ENCODE data around the gene SLC22A31. TPM values are rescaled to one million over a fixed set of nuclear protein-coding genes. Genes with fewer than 3 reads are reported as not detected.

SLC22A31 gene
- total RNA-seq, 1 donor from 2014 or later, result 2.3 TPM

DNA sequence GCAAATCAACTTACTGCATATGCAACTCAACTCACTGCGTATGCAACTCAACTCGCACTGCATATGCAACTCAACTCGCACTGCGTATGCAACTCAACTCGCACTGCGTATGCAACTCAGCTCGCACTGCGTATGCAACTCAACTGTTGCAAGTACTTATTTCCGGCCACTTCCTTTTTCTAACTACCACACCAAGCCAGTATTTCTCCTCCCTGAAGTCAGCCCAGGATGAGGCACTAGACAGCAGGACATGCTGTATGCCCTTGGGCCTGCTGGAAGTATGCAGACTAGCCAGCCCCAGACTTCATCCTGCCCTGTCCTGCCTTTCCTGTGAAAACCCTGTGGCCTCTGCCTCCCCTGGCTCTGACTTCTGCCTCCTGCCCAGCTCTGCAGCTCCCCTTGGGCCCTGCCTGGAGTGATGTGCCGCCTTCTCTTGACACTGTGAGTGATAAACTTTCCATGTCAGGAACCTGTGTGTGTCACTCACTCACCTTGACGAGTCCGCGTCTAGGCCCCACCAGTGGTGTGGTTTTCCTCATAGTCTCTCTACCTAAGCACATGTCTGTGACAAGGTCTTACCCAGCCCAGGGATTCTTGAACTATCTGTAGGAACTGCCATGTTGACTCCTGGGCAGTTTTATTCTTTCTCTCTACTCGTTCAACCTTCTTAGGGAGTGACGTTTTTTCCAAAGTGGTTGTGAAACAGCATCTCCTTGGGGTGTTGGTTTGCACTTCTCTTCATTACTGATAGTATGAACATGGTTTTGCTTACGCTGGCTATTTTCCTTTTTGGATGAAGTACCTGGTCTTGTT, 33.5 kb upstream of the SLC22A31 start:
- Mint-ChIP-seq H3K9me3 (peaks cover 12% of the 10 kb centered on the region), H3K27me3 (no peaks in the 10 kb centered on the region), H3K4me3 (no peak overlapping the region), H3K27ac (no peak overlapping the region), H3K4me1 (peaks cover 2% of the 10 kb centered on the region), H3K36me3 (ENCODE audit: low read depth) (peaks cover 52% of the 10 kb centered on the region)
- intact Hi-C loops (cut with micrococcal nuclease), result no loop called here
- DNase-seq, result no peak

DNA sequence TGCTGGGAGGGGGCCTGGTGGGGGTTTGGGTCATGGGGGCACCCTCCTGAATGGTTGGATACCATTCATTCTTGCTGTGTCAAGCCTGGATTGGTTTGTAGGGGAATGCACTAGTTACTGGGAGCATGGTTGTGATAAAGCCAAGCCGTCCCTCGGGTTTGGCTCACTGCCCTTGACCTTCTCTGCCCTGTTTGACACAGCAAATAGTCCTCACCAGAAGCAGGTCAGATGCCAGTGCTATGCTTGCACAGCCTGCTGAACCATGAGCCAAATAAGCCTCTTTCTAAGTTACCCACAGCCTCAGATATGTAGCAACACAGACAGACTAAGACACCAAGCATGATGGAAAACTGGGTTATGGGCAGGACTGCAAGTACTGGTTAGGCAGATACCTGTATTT, 31.8 kb upstream of the SLC22A31 start:
- DNase-seq, result no peak
- Mint-ChIP-seq H3K4me3 (no peak overlapping the region), H3K27ac (no peak overlapping the region), H3K9me3 (peaks cover 23% of the 10 kb centered on the region), H3K4me1 (peaks cover 2% of the 10 kb centered on the region), H3K27me3 (no peaks in the 10 kb centered on the region), H3K36me3 (ENCODE audit: low read depth) (peaks cover 70% of the 10 kb centered on the region)
- intact Hi-C loops (cut with micrococcal nuclease), result no loop called here

- Mint-ChIP-seq H3K4me1 (peaks cover 2% of the 10 kb centered on the region), H3K27me3 (no peaks in the 10 kb centered on the region), H3K4me3 (no peak overlapping the region), H3K36me3 (ENCODE audit: low read depth) (peaks cover 86% of the 10 kb centered on the region), H3K9me3 (peaks cover 33% of the 10 kb centered on the region), H3K27ac (no peak overlapping the region)
- DNase-seq, result no peak
- intact Hi-C loops (cut with micrococcal nuclease), result no loop called here
Observed at GRCh38 chr16:89230255-89230654, 29.9 kb upstream of the SLC22A31 start.

GRCh38 chr16:89224665-89225064, 24.3 kb upstream of the SLC22A31 start:
- DNase-seq, result no peak
- Mint-ChIP-seq H3K4me3 (no peak overlapping the region), H3K27ac (no peak overlapping the region), H3K9me3 (peaks cover 22% of the 10 kb centered on the region), H3K36me3 (ENCODE audit: low read depth) (peaks cover 74% of the 10 kb centered on the region), H3K4me1 (peaks cover 2% of the 10 kb centered on the region), H3K27me3 (no peaks in the 10 kb centered on the region)
- intact Hi-C loops (cut with micrococcal nuclease), result no loop called here

DNA sequence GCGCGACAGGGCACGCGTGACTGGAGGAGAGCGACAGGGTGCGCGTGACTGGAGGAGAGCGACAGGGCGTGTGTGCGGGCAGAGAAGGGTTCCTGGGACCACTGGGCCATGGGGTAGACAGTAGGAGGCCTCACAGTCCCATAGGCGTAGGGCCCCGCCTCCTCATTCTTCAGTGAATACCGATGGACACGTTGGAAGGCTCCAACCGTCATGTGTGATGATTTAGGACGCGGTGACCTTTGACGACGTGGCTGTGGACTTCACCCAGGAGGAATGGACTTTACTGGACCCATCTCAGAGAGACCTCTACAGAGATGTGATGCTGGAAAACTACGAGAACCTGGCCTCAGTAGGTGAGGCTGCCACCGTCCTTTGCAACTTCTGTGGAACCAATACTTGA, 22.6 kb upstream of the SLC22A31 start:
- peaks cover 16% of the 10 kb centered on the region for H3K9me3 Mint-ChIP-seq
- intact Hi-C loops (cut with micrococcal nuclease), result no loop called here
- H3K27me3 Mint-ChIP-seq, result no peaks in the 10 kb centered on the region
- no peak overlapping the region for H3K27ac Mint-ChIP-seq
- peaks cover 59% of the 10 kb centered on the region for H3K36me3 Mint-ChIP-seq (ENCODE audit: low read depth)
- H3K4me3 Mint-ChIP-seq, result no peak overlapping the region
- no peak for DNase-seq
- peaks cover 10% of the 10 kb centered on the region for H3K4me1 Mint-ChIP-seq

DNA sequence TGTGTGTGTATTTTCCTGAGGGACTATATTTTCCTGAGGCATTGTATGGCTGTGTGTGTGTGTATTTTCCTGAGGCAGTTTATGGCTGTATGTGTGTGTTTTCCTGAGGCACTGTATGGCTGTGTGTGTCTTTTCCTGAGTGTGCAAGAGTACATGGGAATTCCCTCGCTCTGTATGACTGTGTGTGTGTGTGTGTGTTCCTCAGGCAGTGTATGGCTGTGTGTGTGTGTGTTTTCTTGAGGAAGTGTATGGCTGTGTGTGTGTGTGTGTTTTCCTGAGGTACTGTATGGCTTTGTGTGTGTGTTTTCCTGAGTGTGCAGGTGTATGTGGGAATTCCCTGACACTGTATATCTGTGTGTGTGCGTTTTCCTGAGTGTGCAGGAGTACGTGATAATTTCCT, 21.3 kb upstream of the SLC22A31 start:
- Mint-ChIP-seq H3K27me3 (no peaks in the 10 kb centered on the region), H3K9me3 (peaks cover 7% of the 10 kb centered on the region), H3K36me3 (ENCODE audit: low read depth) (peaks cover 46% of the 10 kb centered on the region), H3K27ac (no peak overlapping the region), H3K4me1 (peaks cover 12% of the 10 kb centered on the region), H3K4me3 (no peak overlapping the region)
- DNase-seq, result no peak
- intact Hi-C loops (cut with micrococcal nuclease), result no loop called here

- Mint-ChIP-seq H3K27me3 (peaks cover 2% of the 10 kb centered on the region), H3K36me3 (ENCODE audit: low read depth) (peaks cover 24% of the 10 kb centered on the region), H3K4me1 (peaks cover 16% of the 10 kb centered on the region), H3K27ac (peak overlapping the region; percentile 6), H3K4me3 (peak overlapping the region; percentile 58), H3K9me3 (no peaks in the 10 kb centered on the region)
- DNase-seq, result no peak
- intact Hi-C loops (cut with micrococcal nuclease), result loop anchor here (5.0 to 10.0 kb wide), 3 partner anchors 125 to 472 kb away; partner anchors contain the start of genes ACSF3 and APRT
Observed at GRCh38 chr16:89219365-89219764, 19.0 kb upstream of the SLC22A31 start.

DNA sequence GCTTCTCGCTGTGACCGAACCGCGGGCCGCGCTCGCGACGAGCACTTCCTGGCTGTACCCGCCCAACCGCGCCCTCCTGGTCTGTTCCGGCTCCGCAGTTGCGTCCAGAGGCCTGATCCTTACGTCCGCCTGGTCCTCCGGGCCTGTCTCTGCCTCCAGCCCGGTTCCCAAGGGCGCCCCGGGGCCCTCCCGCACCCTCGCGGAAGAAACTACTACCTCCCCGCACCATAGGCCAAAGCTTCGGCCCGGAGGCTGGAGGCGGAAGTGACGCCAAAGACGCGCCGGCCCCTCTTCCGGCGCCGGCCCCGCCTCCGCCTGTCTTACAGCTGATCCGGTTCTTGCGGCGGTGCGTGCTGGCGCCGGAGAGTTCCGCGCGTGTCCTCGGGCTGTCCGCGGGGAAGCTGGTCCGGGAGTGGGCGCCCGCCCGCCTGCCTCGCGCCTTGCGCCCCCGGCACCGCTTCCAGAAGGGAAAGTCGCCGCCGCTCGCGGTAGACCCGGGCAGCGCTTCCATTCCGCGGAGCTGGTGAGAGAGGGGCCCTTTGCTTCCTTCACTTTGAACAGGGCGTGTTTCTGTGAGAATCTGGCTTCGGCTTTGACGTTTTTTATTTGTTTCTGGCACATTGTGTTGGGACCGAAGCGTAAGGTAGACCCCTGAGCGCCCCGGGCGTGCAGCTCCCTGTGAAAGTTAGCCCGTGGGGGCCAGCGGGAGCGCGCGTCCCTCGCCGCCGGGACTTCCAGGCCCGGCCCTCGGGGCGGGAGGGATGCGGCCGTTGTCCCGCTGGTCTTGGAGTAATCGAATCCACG, 17.3 kb upstream of the SLC22A31 start, which contains the start of gene ZNF778:
TSS of gene ZNF778 (plus strand) at position 316 of the 804 bp plus-strand sequence. CDS start 3,425 bp downstream, outside the sequence.
- peak within 1 kb of the TSS; percentile 40 for H3K27ac Mint-ChIP-seq
- DNase-seq, result peak; percentile 96
- peaks cover 2% of the 10 kb centered on the region for H3K27me3 Mint-ChIP-seq
- H3K36me3 Mint-ChIP-seq (ENCODE audit: low read depth), result peaks cover 12% of the 10 kb centered on the region
- peak within 1 kb of the TSS; percentile 92 for H3K4me3 Mint-ChIP-seq
- H3K4me1 Mint-ChIP-seq, result peaks cover 16% of the 10 kb centered on the region
- intact Hi-C loops (cut with micrococcal nuclease), result loop anchor here (1.0 to 10.0 kb wide), 5 partner anchors 23 to 470 kb away; partner anchors contain the start of genes ACSF3, APRT and SPG7
- no peaks in the 10 kb centered on the region for H3K9me3 Mint-ChIP-seq

DNA sequence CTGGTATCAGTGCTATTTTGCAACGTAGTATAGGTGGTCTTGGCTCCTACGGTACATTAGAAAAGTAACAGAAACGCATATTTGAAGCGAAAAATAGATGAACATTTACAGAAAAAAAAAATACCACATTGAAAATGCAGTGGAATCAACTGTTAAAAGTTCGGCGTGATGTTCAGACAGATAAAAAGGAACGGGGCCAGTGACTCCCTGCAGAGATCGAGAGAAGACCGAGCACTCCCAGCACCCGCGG, 16.7 kb upstream of the SLC22A31 start:
- DNase-seq, result no peak
- intact Hi-C loops (cut with micrococcal nuclease), result loop anchor here (1.0 to 10.0 kb wide), 5 partner anchors 23 to 470 kb away; partner anchors contain the start of genes ACSF3, APRT and SPG7
- Mint-ChIP-seq H3K9me3 (no peaks in the 10 kb centered on the region), H3K4me1 (peaks cover 16% of the 10 kb centered on the region), H3K4me3 (peak overlapping the region; percentile 92), H3K27me3 (peaks cover 2% of the 10 kb centered on the region), H3K27ac (peak overlapping the region; percentile 40), H3K36me3 (ENCODE audit: low read depth) (peaks cover 7% of the 10 kb centered on the region)

DNA sequence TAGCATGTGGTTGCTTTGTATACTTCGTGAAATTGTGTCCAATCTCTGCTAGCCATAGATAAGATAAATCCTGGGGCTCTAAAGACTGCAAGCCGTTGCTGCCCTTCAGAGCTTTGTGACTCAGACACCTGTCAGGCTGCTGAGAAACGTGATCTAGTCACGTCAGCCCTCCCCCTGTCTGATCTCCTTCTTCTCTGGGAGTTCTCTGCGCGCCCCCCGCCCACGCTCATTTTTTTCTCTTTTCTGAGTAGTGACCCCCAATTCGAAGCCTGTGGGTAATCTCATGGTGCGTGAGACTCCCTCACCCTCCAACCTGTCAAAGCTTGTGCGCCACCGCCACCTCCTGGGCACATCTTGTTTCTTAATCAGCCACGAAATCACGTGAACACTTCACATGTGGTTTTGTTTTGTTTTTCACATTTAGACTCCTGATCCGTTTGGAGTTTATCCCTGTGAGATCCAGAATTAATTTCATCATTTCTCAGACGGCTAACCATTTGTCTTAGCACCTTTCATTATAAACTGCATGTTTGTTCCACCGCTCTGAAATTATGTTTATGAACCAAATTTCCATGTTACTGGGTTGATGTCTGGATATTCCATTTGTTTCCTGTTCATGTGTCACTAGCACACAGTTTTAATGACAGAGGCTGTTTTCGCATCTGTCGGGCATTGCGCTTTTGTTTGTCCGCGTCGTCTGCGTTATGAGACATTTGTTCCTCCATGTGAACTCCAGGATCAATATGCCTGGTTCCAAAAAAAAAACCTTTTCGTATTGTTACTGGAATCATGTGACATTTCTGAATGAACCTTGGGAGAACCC, 16.2 kb upstream of the SLC22A31 start:
- H3K4me3 Mint-ChIP-seq, result peak overlapping the region; percentile 92
- peak; percentile 94 for DNase-seq
- intact Hi-C loops (cut with micrococcal nuclease), result loop anchor here (1.0 to 10.0 kb wide), 8 partner anchors 24 to 469 kb away; partner anchors contain the start of genes ACSF3, APRT, CDH15 and SPG7
- H3K36me3 Mint-ChIP-seq (ENCODE audit: low read depth), result peaks cover 3% of the 10 kb centered on the region
- no peaks in the 10 kb centered on the region for H3K9me3 Mint-ChIP-seq
- H3K27me3 Mint-ChIP-seq, result peaks cover 2% of the 10 kb centered on the region
- peak overlapping the region; percentile 40 for H3K27ac Mint-ChIP-seq
- peaks cover 16% of the 10 kb centered on the region for H3K4me1 Mint-ChIP-seq

- no peak for DNase-seq
- intact Hi-C loops (cut with micrococcal nuclease), result loop anchor here (10.0 kb wide), 1 partner anchor 116 kb away; the partner anchor contains the start of gene ACSF3
- Mint-ChIP-seq H3K27ac (no peak overlapping the region), H3K4me1 (no peaks in the 10 kb centered on the region), H3K27me3 (peaks cover 1% of the 10 kb centered on the region), H3K36me3 (ENCODE audit: low read depth) (no peaks in the 10 kb centered on the region), H3K4me3 (no peak overlapping the region), H3K9me3 (no peaks in the 10 kb centered on the region)
Observed at GRCh38 chr16:89210904-89211515, 10.7 kb upstream of the SLC22A31 start.

GRCh38 chr16:89210165-89210903, 10.0 kb upstream of the SLC22A31 start:
- Mint-ChIP-seq H3K27ac (no peak overlapping the region), H3K9me3 (no peaks in the 10 kb centered on the region), H3K4me3 (no peak overlapping the region), H3K4me1 (no peaks in the 10 kb centered on the region), H3K36me3 (ENCODE audit: low read depth) (no peaks in the 10 kb centered on the region), H3K27me3 (peaks cover 1% of the 10 kb centered on the region)
- no peak for DNase-seq
- intact Hi-C loops (cut with micrococcal nuclease), result loop anchor here (10.0 kb wide), 1 partner anchor 116 kb away; the partner anchor contains the start of gene ACSF3

Data from activated CD4-positive, alpha-beta T cell treated with anti-CD3 and anti-CD28 coated beads, Interleukin-2, amount 10 ng/mL, durations not matched to agents 24 days and 14 days (primary cell).